NCI-H460 (cell line): Measurements from ENCODE around the gene SLC25A21. TPM values are rescaled to one million over a fixed set of nuclear protein-coding genes. Genes with fewer than 3 reads are reported as not detected.
"Not testable (repeated sequence)": the region's sequence is repeated elsewhere in the genome, so short reads cannot be mapped to it uniquely, and the experiment has no call there.

Experiments used
- DNase-seq: peaks from one replicate; pipeline ENCODE4 v3.0.0-alpha.2; 2016; ENCODE audit warnings: low read depth; ENCODE audit errors: extremely low read depth
- total RNA-seq: library from RNA; depleted of rRNA; stranded (reverse); fragments of >200 nt; shearing (Covaris generic); gene quantifications from 2 replicates; pipeline ENCODE4 v1.2.3, GENCODE V29; 2014

The SLC25A21 gene
- total RNA-seq, 1 experiment from 2014 or later, result 1.7 TPM

DNA sequence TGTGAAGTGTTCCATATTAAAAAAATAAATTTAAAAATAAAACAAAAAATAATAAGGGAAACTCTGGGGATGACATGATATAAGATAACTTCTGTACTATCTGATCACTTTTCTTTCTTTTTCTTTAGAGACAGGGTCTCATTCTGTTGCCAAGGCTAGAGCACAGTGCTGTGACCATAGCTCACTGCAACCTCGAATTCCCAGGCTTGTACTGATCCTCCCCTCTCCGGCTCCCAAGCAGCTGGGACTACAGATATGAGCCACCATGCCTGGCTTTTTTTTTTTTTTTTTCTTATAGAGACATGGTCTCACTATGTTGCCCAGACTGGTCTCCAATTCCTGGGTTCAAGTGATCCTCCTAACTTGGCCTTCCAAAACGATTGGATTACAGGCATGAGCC lies 14.9 kb upstream of the SLC25A21 start:
- no peak for DNase-seq

DNA sequence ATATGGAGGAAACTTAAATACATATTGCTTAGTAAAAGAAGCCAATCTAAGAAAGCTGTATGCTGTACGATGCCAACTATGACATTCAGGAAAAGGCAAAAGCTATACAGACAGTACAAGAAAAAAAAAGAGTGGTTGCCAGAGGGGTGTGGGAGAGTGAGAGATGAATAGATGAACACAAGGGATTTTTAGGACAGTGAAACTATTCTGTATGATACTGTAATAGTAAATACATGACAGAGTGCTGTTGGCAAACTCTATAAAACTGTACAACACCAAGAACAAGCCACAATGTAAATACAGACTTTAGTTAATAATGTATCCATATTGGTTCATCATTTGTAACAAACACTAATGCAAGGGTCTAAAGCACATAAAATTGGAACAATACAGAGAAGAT lies 14.5 kb upstream of the SLC25A21 start:
- DNase-seq, result no peak

DNA sequence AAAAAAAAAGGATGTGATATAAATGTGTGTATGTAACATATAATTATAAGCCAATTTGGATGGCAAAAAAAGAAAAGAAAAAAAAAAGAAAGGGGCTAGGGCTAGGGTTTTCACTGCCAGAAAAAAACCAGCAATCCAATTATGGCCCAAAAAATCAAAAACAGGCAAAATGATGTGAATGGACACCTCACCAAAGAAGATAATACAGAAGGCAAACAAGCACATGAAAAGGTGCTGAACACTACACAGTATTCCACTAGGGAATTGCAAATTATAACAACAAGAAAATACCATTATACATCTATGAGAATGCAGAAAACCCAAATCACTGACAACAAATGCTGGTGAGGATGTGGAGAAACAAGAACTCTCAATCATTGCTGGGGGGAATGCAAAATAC lies 13.3 kb upstream of the SLC25A21 start:
- no peak for DNase-seq

GRCh38 chr14:37184520-37184919 lies 12.1 kb upstream of the SLC25A21 start:
- not testable (repeated sequence) for DNase-seq

GRCh38 chr14:37181441-37181840 lies 9.0 kb upstream of the SLC25A21 start:
- DNase-seq, result no peak

DNA sequence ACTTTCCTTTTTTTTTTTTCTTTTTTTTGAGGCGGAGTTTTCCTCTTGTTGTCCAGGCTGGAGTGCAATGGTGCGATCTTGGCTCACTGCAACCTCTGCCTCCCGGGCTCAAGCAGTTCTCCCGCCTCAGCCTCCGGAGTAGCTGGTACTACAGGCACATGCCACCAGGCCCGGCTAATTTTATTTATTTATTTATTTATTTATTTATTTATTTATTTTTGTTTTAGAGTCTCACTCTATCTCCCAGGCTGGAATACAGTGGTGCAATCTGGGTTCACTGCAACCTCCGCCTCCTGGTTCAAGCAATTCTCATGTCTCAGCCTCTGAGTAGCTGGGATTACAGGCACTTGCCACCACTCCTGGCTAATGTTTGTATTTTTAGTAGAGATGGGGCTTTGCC lies 8.5 kb upstream of the SLC25A21 start:
- DNase-seq, result not testable (repeated sequence)

DNA sequence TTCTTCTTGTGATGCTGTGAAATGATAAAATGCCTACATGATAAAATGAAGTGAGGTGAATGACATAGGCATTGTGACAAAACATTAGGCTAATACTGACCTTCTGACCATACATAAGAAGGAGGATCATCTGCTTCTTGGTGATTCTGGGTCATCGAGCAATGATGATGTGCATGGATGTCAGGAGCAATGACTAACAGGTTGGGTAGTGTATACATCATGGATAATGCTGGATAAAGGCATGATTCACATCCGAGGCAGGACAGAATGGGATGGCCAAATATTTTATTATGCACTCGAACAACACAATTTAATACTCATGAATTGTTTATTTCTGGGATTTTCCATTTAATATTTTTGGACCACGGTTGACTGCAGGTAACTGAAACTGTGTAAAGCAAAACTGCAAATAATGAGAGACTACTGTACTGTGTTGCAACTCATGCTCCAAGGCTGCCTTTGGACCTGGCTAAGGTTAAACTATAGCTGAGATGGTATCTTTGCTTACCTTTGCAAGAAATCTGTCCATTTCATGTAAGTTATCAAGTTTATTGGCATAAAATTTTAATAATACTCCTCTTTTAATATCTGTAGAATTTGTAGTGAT lies 7.6 kb upstream of the SLC25A21 start:
- DNase-seq, result no peak

- DNase-seq, result no peak
These were observed 669 bp upstream of the SLC25A21 start for GRCh38 chr14:37172936-37173614.

DNA sequence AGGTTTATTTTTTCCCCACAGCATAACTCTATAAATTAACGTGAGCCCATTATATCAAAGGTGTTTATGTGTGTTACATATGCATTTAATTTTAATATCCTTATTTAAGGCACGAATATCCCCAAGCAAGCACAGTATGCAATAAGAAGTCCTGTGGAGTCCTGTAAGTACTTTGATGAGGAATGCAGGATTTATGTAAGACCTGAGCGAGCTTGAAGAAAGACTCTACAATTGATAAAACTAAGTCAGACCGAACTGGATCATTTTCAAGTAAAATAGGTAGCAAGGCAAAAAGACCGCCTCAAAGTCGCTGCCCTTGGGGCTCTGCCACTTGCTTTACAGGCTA lies 755 bp downstream of the SLC25A21 start:
- DNase-seq, result no peak

GRCh38 chr14:37170993-37171392 lies 1.4 kb downstream of the SLC25A21 start:
- no peak for DNase-seq

- DNase-seq, result no peak
These were observed 2.2 kb downstream of the SLC25A21 start for GRCh38 chr14:37170237-37170636.

- DNase-seq, result no peak
These were observed 3.7 kb downstream of the SLC25A21 start for GRCh38 chr14:37168721-37169120.

- no peak for DNase-seq
These were observed 5.0 kb downstream of the SLC25A21 start for GRCh38 chr14:37167151-37168047.

- DNase-seq, result no peak
These were observed 6.6 kb downstream of the SLC25A21 start for GRCh38 chr14:37165794-37166193.

DNA sequence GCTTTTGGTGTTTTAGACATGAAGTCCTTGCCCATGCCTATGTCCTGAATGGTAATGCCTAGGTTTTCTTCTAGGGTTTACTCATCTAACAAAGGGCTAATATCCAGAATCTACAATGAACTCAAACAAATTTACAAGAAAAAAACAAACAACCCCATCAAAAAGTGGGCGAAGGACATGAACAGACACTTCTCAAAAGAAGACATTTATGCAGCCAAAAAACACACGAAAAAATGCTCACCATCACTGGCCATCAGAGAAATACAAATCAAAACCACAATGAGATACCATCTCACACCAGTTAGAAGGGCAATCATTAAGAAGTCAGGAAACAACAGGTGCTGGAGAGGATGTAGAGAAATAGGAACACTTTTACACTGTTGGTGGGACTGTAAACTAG lies 10.1 kb downstream of the SLC25A21 start:
- DNase-seq, result not testable (repeated sequence)

DNA sequence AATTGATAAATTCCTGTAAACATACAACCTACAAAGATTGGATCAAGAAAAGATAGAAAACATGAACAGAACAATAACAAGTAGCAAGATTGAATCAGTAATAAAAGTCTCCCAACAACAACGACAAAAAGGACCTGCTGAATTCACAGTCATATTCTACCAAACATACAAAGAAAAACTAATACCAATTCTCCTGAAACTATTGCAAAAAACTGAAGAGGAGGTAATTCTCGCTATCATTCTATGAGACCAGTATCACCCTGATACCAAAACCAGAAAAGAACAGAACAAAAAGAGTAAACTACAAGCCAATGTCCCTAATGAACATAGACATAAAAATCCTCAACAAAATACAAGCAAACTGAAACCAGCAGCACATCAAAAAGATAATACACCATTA lies 14.4 kb downstream of the SLC25A21 start:
- DNase-seq, result no peak

DNA sequence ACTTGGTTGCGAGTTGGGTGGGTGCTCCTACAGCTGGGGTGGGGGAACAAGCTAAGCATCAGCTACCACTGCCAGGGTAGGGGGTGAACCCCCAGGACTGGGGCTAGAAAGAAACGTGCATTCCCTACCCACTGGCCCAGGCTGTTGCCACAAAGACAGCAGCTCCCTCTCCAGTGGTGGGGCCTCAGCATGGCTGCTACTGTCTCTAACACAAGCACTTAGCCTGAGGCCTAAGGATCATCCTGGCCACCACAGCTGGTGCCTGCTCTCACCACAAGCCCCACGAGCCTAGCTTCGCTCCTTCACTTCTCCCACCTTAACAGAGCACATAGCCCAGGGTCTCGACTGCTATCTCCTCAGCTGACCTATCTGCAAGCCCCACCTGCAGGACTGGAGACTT lies 18.9 kb downstream of the SLC25A21 start:
- DNase-seq, result no peak

GRCh38 chr14:37153005-37153404 lies 19.4 kb downstream of the SLC25A21 start:
- no peak for DNase-seq

- DNase-seq, result peak; percentile 45
These were observed 22.0 kb downstream of the SLC25A21 start for GRCh38 chr14:37150414-37150813.

DNA sequence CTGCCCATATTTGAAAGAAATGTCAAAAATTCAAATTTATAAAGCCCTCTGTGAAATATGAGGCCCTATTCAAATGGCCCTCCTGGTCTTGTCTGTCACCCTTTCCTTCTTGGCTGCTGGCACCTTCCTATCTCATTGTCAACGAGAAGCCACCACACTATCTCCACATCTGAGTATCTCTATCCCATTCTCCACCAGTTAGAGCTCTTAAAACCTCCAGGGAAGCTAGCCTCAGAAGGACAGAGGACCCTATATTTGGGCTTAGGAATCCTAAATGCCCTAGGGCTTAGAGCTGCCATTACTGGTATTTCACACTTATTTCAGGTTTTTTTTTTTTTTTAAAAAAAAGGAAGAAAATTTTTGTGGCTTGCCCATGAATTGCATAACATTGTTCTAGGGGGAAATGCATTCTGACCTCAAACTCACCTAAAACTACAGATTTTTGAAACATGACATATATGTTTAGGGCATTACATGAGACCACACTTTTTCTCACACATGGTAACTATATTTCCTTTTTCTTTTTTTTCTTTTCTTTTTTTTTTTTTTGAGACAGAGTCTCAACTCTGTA lies 25.0 kb downstream of the SLC25A21 start:
- no peak for DNase-seq

- DNase-seq, result not testable (repeated sequence)
These were observed 26.0 kb downstream of the SLC25A21 start for GRCh38 chr14:37146438-37146837.
